ENCODE measurements around the gene HSPB2.

The HSPB2 gene

DNA sequence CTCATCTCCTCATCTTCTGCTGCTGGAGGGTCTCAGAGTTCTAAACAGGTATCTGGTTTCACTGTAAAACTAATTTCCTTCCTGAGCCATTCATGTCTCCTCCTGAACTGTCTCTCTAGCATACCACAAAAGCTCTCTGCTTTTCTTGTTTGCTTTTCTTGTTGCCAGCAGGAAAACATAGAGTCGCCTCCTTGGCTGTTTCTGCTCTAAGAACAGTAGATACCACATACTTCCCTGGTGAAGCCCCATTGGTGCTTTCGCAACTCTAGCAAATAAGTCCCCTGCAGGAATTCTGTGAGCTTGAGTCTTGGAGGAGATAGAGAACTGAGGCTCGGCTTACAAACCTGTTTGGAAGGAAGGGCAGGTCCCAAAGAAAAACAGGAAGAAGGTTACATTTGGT, 31.6 kb downstream of the HSPB2 start:
- Mint-ChIP-seq H3K9me3 (no peaks in the 10 kb centered on the region), H3K27ac (peak overlapping the region; percentile 99), H3K36me3 (peaks cover 4% of the 10 kb centered on the region), H3K4me1 (peaks cover 27% of the 10 kb centered on the region), H3K4me3 (peak overlapping the region; percentile 62), H3K27me3 (no peaks in the 10 kb centered on the region)

DNA sequence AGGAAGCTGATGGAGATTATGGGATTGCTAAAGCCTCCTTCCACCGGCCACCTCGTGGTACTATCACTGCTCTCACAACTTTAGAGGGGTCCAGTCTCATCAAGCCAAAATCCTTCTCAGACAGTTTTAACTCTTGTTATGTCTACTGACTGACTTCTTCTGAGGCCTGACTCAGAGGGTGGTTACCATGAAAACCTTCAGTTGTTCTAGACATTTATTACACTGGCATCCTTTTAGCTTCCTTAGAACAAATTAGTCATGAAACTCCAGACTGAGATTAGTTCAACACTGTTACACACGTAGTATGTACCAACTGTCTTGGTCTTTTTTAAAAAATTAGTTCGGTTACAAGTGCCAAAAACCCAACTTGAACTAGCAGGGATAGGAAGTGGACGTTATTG, 32.1 kb downstream of the HSPB2 start:
- peak overlapping the region; percentile 82 for H3K4me3 Mint-ChIP-seq
- H3K36me3 Mint-ChIP-seq, result peaks cover 7% of the 10 kb centered on the region
- H3K27ac Mint-ChIP-seq, result peak overlapping the region; percentile 99
- peaks cover 28% of the 10 kb centered on the region for H3K4me1 Mint-ChIP-seq
- no peaks in the 10 kb centered on the region for H3K27me3 Mint-ChIP-seq
- H3K9me3 Mint-ChIP-seq, result no peaks in the 10 kb centered on the region

DNA sequence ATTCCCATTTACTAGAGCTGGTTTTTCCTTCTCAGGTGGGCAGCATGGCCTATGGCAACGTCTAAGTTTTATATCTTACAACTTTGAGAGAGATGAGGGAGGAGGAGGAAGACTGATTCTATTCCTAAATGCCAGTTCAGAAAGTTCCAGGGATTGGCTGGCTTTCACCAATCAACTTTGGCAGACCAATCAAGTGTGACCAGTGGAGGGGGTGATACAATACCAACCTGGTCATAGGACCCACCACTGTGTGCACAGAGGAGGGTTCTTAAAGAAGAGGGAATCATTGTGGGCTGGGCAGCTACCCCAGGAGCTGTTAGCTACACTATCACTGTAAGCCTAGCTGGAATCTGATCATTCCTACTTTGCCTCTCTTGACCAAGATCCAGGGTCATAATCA, 32.7 kb downstream of the HSPB2 start:
- no peaks in the 10 kb centered on the region for H3K27me3 Mint-ChIP-seq
- H3K4me1 Mint-ChIP-seq, result peaks cover 32% of the 10 kb centered on the region
- H3K9me3 Mint-ChIP-seq, result no peaks in the 10 kb centered on the region
- peaks cover 7% of the 10 kb centered on the region for H3K36me3 Mint-ChIP-seq
- peak overlapping the region; percentile 99 for H3K27ac Mint-ChIP-seq
- peak overlapping the region; percentile 82 for H3K4me3 Mint-ChIP-seq

DNA sequence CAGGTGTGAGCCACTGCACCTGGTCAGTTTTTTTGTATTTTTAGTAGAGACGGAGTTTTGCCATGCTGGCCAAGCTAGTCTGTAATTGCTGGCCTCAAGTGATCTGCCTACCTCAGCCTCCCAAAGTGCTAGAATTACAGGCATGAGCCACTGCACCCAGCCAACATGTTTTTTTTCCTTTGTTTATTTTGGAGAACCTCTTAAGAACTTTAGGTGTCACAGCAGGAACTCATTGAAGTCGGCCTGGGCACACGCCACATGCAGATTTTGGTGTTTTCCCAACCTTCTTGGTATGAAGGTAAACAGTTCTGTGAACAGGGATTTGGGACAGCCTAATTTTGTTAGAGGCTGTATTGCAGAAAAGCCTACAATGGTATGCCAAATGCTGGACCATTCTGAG, 34.0 kb downstream of the HSPB2 start:
- Mint-ChIP-seq H3K4me1 (peaks cover 25% of the 10 kb centered on the region), H3K27me3 (no peaks in the 10 kb centered on the region), H3K36me3 (peaks cover 7% of the 10 kb centered on the region), H3K9me3 (no peaks in the 10 kb centered on the region), H3K27ac (no peak overlapping the region), H3K4me3 (no peak overlapping the region)

DNA sequence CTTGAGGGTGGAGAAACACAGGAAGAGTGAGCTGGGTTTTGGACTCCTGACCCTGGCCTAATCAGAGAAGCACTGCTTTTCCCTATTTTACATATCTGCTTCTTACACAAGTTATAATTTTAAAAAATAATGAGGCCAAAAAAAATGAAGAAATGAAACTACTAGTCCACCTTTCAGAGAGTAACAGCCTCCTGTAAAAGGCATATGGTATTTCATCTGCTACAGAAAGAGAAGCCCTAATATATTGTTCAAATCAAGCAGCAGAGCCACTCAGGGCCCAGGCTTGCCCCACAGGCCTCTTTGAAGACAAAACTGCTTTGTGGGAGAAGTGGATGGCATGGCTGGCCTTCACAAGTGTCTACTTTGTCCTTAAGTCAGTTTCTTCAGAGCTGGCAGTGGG, 34.6 kb downstream of the HSPB2 start:
- Mint-ChIP-seq H3K36me3 (peaks cover 7% of the 10 kb centered on the region), H3K4me1 (peaks cover 25% of the 10 kb centered on the region), H3K27ac (no peak overlapping the region)

DNA sequence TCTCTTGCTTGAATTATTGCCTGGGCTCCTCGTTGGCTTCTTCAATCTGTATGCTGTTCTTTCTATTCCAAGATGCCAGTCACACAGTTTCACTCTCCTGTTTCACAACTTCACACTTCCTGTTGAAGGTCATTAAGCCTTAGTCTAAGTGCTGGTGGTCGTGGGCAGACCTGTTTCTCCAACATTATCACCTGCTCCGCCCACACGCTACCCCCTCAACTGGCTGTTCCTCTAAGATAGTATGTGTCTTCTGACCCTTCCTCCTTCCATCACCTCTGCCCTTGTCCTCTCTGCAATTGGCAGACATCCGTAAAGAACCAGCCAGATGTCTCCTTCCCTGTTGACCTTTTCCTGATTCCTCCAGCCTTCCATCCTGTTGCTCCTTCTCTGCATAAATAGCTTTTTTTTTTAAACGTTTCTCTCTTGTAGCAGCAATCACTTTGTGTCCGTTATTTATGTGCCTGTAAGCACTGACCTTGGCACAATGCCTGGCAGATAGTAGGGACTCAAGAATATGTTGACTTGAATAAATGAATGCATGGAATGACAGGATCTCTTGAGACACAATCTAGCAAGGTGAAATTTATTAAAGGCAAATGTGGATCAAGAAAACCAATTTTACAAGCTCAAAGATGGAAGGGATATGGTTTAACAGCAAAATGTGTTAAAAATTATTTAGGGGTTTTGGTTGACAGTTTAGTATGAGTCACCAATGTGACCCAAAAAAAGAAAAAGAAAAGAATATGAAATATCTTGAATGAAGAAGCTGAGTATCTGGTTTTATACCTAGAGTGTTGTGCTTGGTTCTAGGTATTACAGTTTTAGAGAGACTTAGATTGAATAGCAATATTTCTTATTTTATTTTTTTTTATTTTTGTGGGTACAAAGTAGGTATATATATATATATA, 37.2 kb downstream of the HSPB2 start:
- no peaks in the 10 kb centered on the region for H3K9me3 Mint-ChIP-seq
- H3K27me3 Mint-ChIP-seq, result no peaks in the 10 kb centered on the region
- no peak overlapping the region for H3K4me3 Mint-ChIP-seq
- peak overlapping the region; percentile 18 for H3K27ac Mint-ChIP-seq
- peaks cover 6% of the 10 kb centered on the region for H3K36me3 Mint-ChIP-seq
- peaks cover 15% of the 10 kb centered on the region for H3K4me1 Mint-ChIP-seq

More for the DNA sequence above, 34.6 kb downstream of the HSPB2 start:
- no peak overlapping the region for H3K4me3 Mint-ChIP-seq
- H3K9me3 Mint-ChIP-seq, result no peaks in the 10 kb centered on the region
- H3K27me3 Mint-ChIP-seq, result no peaks in the 10 kb centered on the region

DNA sequence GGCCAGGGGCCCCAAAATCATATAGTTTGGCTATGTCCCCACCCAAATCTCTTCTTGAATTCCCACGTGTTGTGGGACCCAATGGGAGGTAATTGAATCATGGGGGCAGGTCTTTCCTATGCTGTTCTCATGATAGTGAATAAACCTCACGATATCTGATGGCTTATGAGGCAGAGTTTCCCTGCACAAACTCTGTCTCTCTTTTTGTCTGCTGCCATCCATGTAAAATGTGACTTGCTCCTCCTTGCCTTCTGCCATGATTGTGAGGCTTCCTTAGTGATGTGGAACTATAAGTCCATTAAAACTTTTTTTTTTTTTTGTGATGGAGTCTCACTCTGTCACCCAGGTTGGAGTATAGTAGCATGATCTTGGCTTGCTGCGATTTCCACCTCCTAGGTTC, 39.0 kb downstream of the HSPB2 start:
- H3K36me3 Mint-ChIP-seq, result peaks cover 3% of the 10 kb centered on the region
- no peak overlapping the region for H3K27ac Mint-ChIP-seq
- peaks cover 10% of the 10 kb centered on the region for H3K4me1 Mint-ChIP-seq
- no peaks in the 10 kb centered on the region for H3K9me3 Mint-ChIP-seq
- H3K4me3 Mint-ChIP-seq, result no peak overlapping the region
- H3K27me3 Mint-ChIP-seq, result no peaks in the 10 kb centered on the region

DNA sequence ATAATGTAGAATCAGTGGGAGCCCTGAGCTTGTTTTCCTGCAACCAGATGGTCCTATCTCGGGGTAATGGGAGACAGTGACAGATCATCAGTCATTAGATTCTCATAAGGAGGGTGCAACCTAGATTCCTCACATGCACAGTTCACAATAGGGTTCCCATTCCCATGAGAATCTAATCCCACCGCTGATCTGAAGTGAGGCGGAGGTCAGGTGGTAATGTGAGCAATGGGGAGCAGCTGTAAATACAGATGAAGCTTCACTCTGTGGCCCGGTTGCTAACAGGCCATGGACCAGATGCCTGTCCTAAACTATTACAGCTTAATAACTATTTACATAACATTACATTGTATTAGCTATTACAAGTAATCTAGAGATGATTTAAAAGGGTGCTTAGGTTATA, 41.6 kb downstream of the HSPB2 start:
- Mint-ChIP-seq H3K36me3 (peaks cover 3% of the 10 kb centered on the region), H3K27ac (no peak overlapping the region), H3K9me3 (no peaks in the 10 kb centered on the region), H3K4me1 (peaks cover 10% of the 10 kb centered on the region), H3K4me3 (no peak overlapping the region), H3K27me3 (no peaks in the 10 kb centered on the region)

DNA sequence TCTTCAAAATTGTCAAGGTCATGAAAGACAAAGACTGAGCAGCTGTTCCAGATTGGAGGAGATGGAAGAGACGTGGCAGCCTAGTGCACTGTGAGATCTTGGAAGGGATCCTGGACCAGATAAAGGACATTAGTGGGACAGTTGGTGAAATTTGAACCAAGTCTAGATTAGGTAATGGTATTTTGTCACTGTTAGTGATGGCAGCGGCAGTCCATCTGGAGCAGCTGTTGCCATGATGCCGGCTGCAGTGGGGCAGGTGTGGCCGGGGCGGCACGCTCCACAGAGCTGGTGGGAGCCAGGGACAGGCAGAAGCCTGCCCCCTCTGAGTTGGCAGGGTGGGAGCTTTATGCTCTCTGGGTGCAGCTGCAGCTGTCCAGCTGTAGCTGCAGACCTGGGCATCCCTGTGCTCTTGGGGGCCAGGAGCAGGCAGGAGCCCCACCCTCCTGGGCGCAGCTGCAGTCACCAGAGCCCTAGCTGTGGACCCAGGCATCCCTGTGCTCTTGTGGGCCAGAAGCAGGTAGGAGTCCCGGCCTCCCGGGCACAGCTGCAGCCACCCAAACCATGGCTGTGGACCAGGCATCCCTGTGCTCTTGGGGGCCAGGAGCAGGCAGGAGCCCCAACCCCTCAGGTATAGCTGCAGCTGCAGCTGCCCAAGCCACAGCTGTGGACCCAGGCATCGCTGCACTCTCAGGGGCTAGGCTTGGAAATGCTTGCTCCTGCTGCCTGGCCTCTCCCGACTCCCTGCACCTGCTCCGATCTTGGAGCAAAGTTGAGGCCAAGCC, 45.3 kb downstream of the HSPB2 start:
- Mint-ChIP-seq H3K27me3 (no peaks in the 10 kb centered on the region), H3K4me3 (no peak overlapping the region), H3K9me3 (no peaks in the 10 kb centered on the region), H3K36me3 (peaks cover 1% of the 10 kb centered on the region), H3K27ac (no peak overlapping the region), H3K4me1 (no peaks in the 10 kb centered on the region)

DNA sequence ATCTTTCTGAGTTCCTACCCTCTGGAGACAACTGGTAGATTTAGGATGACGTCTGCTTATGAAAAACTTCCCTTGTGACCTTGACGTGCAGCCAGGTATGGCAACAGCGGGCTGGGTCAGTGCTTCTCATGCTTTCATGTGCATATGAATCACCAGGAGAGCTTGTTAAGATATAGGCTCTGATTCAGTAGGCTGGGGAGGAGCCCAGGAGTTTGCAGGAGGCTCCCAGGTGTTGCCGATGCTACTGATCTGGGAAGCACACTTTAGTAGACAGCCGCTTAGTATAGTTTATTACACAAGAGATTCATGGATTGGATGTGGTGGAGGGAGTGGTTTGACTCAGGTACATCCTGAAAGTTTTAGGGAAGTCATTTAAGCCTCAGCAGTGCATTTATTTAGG, 48.4 kb downstream of the HSPB2 start:
- Mint-ChIP-seq H3K4me3 (no peak overlapping the region), H3K27ac (no peak overlapping the region), H3K27me3 (no peaks in the 10 kb centered on the region), H3K36me3 (peaks cover 1% of the 10 kb centered on the region), H3K4me1 (no peaks in the 10 kb centered on the region), H3K9me3 (no peaks in the 10 kb centered on the region)

DNA sequence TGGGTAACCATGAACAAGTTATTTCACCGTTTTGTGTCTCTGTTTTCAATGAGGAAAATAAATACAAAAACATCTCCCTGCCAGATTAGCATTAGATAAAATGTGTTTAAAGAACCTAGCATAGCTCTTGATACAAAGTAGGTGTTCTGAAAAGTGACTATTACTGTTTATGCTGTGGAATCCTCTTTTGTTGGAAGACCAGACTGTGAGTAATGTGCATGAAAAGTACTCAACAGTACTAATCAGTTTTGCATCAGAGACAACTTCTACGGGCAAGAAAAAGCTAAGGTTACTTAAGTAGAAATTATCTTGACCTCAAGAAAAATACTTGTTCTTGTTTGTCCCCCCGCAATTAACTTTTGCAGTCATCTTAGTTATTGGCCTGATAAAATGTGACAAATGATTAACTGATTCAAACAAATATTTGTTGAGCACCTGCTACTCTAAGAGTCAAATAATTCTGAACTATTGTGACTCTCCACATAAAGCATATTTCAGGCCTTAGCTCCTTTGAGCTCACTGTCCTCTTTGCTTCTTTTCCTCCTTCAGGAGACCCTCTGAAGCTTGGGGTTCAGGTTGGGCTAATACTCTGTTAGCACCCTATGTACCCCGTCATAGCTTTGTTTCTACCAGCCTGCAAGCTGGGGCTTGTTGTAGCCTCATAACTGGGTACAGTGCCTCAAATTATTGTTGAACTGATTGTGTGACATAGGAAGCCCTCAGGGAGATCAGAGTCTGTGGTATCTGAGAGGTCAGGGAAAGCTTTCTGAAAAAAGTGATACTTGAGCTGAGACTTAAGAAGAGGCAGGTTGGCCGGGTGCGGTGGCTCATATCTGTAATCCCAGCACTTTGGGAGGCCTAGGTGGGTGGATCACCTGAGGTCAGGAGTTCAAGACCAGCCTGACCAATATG, 49.1 kb downstream of the HSPB2 start:
- no peaks in the 10 kb centered on the region for H3K27me3 Mint-ChIP-seq
- H3K4me3 Mint-ChIP-seq, result no peak overlapping the region
- H3K36me3 Mint-ChIP-seq, result peaks cover 2% of the 10 kb centered on the region
- H3K9me3 Mint-ChIP-seq, result no peaks in the 10 kb centered on the region
- no peak overlapping the region for H3K27ac Mint-ChIP-seq
- H3K4me1 Mint-ChIP-seq, result no peaks in the 10 kb centered on the region

Measured in activated naive CD4-positive, alpha-beta T cell treated with anti-CD3 and anti-CD28 coated beads, Interleukin-2, amount 50 U/mL, for 24 hours (primary cell).